GM21390 (cell line): ENCODE results near the gene EMC8.

Experiments used
- ATAC-seq: cut with Tn5 transposase; IDR thresholded peaks from one replicate; pipeline ENCODE4 v1.9.1; 2021; ENCODE audit not compliant: unreplicated experiment

EMC8 gene

GRCh38 chr16:85788819-85789218, 10.5 kb downstream of the EMC8 start:
- no peak for ATAC-seq

DNA sequence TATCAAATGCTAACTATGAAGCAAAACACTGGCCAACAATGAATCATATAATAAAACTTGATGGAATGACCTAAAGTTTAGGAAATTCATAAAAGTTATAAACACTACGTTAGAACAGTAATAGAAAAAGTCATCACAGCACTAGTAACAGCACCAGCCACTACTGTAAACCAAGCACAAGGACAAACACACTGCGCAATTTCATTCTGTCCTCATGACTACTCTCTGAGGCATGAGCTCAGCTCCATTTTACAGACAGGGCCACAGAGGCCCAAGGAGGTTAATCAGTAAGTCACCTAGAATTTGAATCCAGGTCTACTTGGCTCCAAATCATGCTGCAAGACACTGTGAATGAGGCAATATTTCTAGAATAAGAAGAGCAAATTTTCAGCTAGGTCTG, 13.4 kb downstream of the EMC8 start:
- ATAC-seq, result no peak

DNA sequence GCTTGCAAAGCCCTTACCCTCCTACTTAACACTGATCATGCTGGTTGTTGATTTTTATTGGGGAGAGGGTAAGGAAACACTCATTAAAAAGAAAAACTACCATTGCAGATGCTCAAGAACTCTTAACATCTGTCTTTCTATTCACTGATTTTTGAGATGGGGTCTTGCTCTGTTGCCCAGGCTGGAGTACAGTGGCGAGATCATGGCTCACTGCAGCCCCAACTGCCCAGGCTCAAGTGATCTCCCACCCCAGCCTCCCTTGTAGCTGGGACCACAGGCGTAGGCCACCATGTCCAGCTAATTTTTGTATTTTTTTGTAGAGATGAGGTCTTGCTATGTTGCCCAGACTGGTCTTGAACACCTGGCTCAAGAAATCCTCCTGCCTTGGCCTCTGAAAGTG, 14.5 kb downstream of the EMC8 start:
- ATAC-seq, result no peak

- no peak for ATAC-seq
These were observed 15.9 kb downstream of the EMC8 start for GRCh38 chr16:85783441-85783840.

- ATAC-seq, result no peak
These were observed 16.9 kb downstream of the EMC8 start for GRCh38 chr16:85782451-85782850.

GRCh38 chr16:85781695-85782370, 17.5 kb downstream of the EMC8 start:
- ATAC-seq, result no peak

GRCh38 chr16:85781156-85781555, 18.2 kb downstream of the EMC8 start:
- ATAC-seq, result no peak

GRCh38 chr16:85780281-85780680, 19.1 kb downstream of the EMC8 start:
- no peak for ATAC-seq

- no peak for ATAC-seq
These were observed 20.5 kb downstream of the EMC8 start for GRCh38 chr16:85778873-85779272.

GRCh38 chr16:85777583-85778310, 21.6 kb downstream of the EMC8 start:
- no peak for ATAC-seq

DNA sequence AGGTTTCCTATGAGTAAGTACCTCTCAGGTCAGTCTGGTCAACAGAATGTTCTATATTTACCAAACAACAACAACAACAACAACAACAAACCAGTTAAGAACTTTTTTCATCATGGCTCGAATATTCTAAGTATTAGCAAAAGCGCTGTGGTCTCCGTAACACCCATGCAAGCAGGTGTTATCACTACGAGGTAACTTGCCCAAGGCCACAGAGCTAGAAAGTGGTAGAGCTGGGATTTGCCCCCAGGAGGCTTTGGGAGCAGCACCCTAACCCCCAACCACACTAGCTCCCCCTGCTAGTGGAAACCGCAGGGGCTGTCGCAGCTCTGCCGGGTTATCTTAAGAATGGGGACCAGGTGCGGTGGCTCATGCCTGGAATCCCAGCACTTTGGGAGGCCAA, 24.5 kb downstream of the EMC8 start:
- ATAC-seq, result no peak

DNA sequence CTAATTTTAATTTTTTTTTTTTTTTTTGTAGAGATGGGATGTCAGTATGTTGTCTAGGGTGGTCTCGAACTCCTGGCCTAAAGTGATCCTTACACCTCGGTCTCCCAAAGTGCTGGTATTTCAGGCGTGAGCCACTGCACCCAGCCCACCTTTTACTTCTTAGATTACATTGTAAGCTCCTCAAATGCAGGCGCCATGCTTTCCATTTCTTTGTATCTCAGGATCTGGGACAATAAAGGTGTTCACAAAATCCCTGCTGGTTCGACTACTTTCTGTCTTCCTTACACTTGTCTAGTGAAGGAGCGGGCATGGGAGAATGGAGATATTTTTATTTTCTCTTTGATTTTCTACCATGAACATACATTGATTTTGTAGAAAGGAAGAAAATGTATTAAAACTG, 25.2 kb downstream of the EMC8 start:
- no peak for ATAC-seq

DNA sequence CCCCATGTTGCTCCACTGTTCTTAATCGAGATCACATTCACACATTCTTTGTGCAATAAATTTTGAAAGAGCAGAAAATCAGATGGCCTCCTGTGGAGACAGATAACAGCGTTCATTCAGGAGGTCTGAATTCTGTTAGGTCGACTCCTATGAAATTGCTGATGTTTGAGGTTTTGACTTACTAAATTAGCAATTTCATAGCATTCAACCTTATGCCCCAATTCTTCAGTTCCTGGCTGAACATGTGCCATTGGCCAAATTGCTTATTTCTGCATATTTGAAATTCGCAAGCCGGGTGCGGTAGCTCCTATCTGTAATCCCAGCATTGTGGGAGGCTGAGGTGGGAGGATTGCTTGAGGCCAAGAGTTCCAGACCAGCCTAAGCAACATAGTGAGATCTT, 26.3 kb downstream of the EMC8 start:
- ATAC-seq, result no peak

GRCh38 chr16:85770741-85771140, 28.6 kb downstream of the EMC8 start:
- no peak for ATAC-seq

- ATAC-seq, result no peak
These were observed 31.1 kb downstream of the EMC8 start for GRCh38 chr16:85768199-85768598.

GRCh38 chr16:85767531-85767930, 31.8 kb downstream of the EMC8 start:
- no peak for ATAC-seq

DNA sequence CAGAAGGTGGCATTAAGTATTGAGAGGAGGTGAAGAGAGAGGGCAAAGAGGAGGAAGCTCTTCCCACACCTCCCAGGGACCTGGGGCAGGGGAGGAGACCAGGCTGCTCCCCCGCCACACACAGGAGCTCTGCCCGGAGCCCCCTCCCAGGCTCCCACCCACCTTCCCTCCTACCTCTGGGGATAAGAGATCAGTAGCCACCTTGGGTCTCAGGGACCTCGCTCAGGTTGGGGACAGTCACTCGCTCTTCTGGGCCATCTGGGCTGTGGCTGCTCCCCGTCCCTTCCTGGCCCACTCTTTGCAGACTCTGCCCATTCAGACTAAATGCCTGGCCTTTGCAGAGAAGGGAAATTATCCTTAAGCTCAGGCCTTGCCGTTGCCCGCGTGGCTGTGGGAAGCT, 33.6 kb downstream of the EMC8 start:
- ATAC-seq, result no peak

DNA sequence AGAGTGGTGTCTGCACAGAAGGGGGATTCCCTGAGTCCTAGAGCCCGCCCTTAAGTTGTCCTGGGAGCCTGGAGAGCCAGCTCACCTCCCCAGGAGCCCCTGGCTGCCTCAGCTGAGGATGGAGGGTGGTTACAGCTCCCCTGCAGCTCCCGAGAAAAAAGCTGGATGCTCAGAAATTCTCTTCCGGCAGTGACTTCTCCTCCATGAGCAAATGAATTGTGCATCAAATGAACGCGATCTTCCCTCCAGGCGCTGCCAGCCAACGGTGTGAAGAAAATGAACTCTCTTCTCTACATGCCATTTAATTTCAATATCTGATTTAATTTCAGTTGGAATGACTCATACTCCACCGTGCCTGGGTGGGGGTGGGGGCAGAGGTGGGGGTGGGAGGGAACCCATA, 34.1 kb downstream of the EMC8 start:
- ATAC-seq, result no peak

DNA sequence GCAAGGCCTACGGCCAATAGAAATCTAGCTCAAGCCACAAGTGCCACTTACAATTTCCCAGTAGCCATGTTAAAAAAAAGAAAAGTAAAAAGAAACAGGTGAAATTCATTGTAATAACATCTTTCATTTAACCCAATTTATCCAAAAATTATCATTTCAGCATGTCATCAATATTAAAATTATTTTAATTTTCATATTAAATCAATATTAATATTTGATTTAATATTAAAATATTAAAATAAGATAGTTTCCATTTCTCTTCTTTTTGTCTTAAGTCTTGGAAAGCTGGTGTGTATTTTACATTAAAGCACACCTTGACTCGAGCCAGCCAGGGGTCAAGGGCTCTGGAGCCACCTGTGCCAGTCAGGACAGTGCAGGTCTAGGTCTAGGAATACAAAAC, 35.7 kb downstream of the EMC8 start:
- no peak for ATAC-seq

GRCh38 chr16:85762970-85763369, 36.4 kb downstream of the EMC8 start:
- ATAC-seq, result no peak

DNA sequence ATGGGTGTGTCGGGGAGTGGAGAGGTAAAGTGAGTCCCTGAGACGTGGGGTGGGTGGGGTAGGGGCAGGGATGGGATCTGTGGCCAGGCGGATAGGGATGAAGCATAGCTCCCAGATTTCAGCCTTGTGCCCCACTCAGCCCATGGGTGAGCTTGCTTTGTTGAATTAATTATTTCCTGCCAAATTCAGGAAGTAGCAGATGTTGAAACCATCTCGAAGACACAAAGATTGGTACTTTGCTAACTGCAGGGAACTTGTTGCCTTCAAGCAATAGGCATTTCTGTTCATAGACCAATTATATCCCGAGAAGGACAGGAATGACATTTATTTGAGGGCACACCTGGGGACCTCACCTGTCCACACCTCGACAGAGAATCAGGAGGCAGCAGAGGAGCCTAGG, 37.5 kb downstream of the EMC8 start:
- no peak for ATAC-seq

DNA sequence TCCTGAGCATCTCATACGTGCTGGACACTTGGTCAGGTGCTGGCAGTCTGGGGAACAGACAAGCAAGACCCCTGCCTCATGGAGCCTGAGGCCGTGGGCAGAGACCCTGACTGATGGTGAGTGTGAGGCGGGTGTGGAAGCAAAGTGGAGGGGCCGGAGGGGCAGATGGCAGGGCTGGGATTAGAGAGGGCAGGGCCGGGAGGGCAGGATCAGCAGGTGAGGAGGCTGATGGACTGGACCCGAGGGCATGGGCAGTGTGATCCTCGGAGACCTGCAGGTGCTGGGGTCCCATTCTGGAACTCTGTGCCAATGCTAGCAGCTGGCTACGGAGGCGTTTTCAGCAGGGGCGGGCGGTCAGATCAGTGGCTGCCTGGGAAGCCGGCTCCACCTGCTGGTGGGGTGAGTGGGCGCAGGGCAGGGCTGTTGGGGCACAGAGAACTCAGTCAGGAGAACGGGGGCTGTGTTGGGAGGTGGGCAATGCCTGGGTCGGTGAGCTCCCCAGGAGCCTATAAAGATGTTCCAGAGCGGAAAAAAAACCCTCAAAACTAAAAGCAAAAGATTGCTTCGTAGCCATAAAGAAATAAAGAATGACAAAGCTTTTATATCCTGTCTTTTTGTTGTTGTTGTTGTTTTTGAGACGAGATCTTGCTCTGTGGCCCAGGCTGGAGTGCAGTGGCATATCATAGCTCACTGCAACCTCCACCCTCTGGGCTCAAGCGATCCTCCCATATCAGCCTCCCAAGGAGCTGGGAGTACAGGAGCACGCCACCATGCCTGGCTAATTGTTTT, 39.5 kb downstream of the EMC8 start:
- ATAC-seq, result no peak
